Measurements from ENCODE around the gene ASIC4. TPM values are rescaled to one million over a fixed set of nuclear protein-coding genes. Genes with fewer than 3 reads are reported as not detected.

ASIC4 gene
- total and polyA plus RNA-seq, 9 of the 15 experiments (the other 6 are each of a cell fraction or from before 2014, with no cell fraction given): 0.07 to 19.2 (median 4.8) TPM

DNA sequence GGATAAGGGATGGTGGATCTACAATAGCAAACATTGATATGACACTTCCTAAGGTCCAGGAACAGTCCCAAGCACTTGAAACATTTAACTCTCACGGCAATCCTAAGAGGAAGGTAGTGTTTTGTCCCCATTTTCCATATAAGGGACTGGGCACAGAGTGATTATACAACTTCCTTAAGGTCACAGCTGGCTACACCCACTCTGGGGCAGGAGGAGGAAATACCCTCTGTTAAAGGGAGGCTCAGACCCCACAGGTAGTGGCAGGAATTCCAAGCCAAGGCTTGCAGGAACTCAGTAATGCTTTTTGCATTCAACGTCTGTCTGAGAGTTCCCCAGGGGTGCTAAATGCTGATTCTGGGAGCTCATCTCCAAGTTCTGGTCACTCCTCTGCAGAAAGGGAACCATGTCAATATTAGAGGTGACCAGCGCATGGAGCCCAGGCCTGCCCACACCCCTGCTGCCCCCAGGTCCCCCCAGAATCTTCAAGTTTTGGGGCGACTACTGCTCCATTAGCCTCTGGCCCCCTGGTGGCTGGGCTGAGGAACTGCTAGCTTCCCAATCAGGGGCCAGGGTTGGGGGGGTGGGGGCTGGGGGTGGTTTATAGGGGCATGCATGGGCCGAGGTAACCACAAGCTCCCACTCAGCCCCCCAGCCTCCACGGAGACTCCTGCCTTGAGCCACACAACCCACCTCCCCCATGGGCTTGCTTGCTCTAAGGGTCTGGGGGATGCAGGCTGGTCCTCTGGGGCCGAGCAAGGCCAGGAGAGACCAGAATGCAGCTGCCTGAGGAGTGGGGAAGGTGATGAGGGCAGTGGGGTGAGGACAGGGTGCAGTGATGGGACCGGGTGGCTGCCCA, 46.0 kb downstream of the ASIC4 start (continued):
- TF ChIP-seq SLC30A9 (CRISPR knock-in tag; IDR thresholded peaks at IDR 0.05) (no peak), RBM15 (IDR thresholded peaks at IDR 0.05; ENCODE audit: insufficient read depth, low read length) (no peak), CTCF (IDR thresholded peaks at IDR 0.05 in 2 of 3, conservative IDR thresholded peaks at IDR 0.05 in 1 of 3; ENCODE audit: insufficient read depth in 2 of 3, low read depth in 1 of 3, low read length in 3 of 3) (peak; percentile 39 to 55 (median 51); a peak in 5 of 6 replicates), NR0B1 (IDR thresholded peaks at IDR 0.05; ENCODE audit: partially characterized antibody) (no peak), CEBPB (tag; IDR thresholded peaks at IDR 0.05) (no peak), TBL1XR1 (IDR thresholded peaks at IDR 0.05; ENCODE audit: low read length in 2 of 2) (no peak), ZKSCAN8 (CRISPR knock-in tag; IDR thresholded peaks at IDR 0.05) (no peak), IFI16 (CRISPR knock-in tag; IDR thresholded peaks at IDR 0.05) (no peak), RAD21 (CRISPR knock-in tag; conservative IDR thresholded peaks at IDR 0.05 in 1 of 2, IDR thresholded peaks at IDR 0.05 in 1 of 2) (no peak), PHF20 (IDR thresholded peaks at IDR 0.05; ENCODE audit: partially characterized antibody) (no peak)
- TF ChIP-seq, protein P1, sequence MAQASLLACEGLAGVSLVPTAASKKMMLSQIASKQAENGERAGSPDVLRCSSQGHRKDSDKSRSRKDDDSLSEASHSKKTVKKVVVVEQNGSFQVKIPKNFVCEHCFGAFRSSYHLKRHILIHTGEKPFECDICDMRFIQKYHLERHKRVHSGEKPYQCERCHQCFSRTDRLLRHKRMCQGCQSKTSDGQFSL (CRISPR knock-in tag; IDR thresholded peaks at IDR 0.05): no peak; the same call in 1 of the 2 replicates
- TF ChIP-seq, protein P1 (tag; IDR thresholded peaks at IDR 0.05): 0 out of 4 replicates have a peak, but pooled peaks of 1 of the 2 experiments have one; percentile 46
- TF ChIP-seq, protein P2, sequence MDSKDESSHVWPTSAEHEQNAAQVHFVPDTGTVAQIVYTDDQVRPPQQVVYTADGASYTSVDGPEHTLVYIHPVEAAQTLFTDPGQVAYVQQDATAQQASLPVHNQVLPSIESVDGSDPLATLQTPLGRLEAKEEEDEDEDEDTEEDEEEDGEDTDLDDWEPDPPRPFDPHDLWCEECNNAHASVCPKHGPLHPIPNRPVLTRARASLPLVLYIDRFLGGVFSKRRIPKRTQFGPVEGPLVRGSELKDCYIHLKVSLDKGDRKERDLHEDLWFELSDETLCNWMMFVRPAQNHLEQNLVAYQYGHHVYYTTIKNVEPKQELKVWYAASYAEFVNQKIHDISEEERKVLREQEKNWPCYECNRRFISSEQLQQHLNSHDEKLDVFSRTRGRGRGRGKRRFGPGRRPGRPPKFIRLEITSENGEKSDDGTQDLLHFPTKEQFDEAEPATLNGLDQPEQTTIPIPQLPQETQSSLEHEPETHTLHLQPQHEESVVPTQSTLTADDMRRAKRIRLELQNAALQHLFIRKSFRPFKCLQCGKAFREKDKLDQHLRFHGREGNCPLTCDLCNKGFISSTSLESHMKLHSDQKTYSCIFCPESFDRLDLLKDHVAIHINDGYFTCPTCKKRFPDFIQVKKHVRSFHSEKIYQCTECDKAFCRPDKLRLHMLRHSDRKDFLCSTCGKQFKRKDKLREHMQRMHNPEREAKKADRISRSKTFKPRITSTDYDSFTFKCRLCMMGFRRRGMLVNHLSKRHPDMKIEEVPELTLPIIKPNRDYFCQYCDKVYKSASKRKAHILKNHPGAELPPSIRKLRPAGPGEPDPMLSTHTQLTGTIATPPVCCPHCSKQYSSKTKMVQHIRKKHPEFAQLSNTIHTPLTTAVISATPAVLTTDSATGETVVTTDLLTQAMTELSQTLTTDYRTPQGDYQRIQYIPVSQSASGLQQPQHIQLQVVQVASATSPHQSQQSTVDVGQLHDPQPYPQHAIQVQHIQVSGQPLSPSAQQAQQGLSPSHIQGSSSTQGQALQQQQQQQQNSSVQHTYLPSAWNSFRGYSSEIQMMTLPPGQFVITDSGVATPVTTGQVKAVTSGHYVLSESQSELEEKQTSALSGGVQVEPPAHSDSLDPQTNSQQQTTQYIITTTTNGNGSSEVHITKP (IDR thresholded peaks at IDR 0.05; ENCODE audit: partially characterized antibody): no peak
- TF ChIP-seq, protein P3, sequence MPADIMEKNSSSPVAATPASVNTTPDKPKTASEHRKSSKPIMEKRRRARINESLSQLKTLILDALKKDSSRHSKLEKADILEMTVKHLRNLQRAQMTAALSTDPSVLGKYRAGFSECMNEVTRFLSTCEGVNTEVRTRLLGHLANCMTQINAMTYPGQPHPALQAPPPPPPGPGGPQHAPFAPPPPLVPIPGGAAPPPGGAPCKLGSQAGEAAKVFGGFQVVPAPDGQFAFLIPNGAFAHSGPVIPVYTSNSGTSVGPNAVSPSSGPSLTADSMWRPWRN (IDR thresholded peaks at IDR 0.05; ENCODE audit: low read depth): no peak
- TF ChIP-seq, protein P4, sequence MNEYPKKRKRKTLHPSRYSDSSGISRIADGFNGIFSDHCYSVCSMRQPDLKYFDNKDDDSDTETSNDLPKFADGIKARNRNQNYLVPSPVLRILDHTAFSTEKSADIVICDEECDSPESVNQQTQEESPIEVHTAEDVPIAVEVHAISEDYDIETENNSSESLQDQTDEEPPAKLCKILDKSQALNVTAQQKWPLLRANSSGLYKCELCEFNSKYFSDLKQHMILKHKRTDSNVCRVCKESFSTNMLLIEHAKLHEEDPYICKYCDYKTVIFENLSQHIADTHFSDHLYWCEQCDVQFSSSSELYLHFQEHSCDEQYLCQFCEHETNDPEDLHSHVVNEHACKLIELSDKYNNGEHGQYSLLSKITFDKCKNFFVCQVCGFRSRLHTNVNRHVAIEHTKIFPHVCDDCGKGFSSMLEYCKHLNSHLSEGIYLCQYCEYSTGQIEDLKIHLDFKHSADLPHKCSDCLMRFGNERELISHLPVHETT (CRISPR knock-in tag; conservative IDR thresholded peaks at IDR 0.05 in 1 of 2, IDR thresholded peaks at IDR 0.05 in 1 of 2): no peak

Data from K562 (cell line).